Heart left ventricle (tissue), 13 donors: Measurements from ENCODE around the gene GRIA3.

Experiments used
- POLR2A ChIP-seq, 2 donors: fragments of 450-650 bp; IDR thresholded peaks; one replicate each; pipeline ENCODE4 v1.6.1; 2017; ENCODE audit warnings: antibody characterized with exemption in 2 of 2, mild to moderate bottlenecking in 2 of 2, moderate library complexity in 2 of 2
- TF ChIP-seq, protein P1 (sequence below), 12 donors: fragments of 200-600 bp; sonication (generic) in 4 of 12; IDR thresholded peaks; one replicate each; pipeline versions ENCODE4 v1.5.0 to v1.8.0; 2018 to 2022; ENCODE audit warnings: antibody characterized with exemption in 12 of 12, mild to moderate bottlenecking in 5 of 12
- donor health status: ischemic (EF 13 %, LVEDD 7.1; RV severe dilation, severe dysfunction).
- donor health status: DM: no; HTN: yes; CAD: no.
- donor health status: DM: no; HTN: no; CAD: no.
- donor health status: ischemic (EF 25% LVEDD 6.9; RV normal size, moderate dysfunction).
- donor health status: ischemic (EF 25% LVEDD 5.7; RV mildly dilated, moderate dysfunction).
- donor health status: ischemic (EF 35%, LVEDD 5.7; RV mildly dilated, moderate dysfunction).
- donor health status: nonischemic (EF 11% LVEDD 7.7; RV severe dilation, severe dysfunction).
- donor health status: DM: yes; HTN: yes; CAD: no.
- donor health status: PGD.
- donor health status: ischemic (EF 29% LVEDD 5.4; RV normal size, mild dysfunction).
- donor health status: nonischemic (EF 23%, LVEDD 6.1; RV moderate dilation, normal function).

DNA sequence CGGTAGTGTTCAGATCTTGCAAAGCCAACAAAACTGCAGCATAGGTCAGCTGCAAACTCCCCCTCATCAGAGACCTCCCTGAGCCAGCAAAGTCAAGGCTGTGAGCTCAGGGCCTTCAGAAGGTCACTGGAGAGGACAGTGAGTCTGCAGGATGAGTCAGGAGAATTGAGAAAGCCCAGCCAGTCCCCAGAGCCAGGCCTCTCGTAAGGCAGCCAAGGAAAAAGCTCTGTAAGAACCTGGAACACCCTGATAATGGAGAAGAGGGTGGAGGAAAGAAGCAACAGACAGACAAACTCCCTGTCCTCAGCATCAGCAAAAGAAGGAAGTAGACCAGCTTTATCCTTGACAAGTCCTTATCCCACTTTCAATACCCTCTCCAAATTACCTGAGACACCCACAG lies 33.0 kb downstream of the GRIA3 start:
- TF ChIP-seq POLR2A (IDR thresholded peaks at IDR 0.05), result no peak
- TF ChIP-seq, protein P1, sequence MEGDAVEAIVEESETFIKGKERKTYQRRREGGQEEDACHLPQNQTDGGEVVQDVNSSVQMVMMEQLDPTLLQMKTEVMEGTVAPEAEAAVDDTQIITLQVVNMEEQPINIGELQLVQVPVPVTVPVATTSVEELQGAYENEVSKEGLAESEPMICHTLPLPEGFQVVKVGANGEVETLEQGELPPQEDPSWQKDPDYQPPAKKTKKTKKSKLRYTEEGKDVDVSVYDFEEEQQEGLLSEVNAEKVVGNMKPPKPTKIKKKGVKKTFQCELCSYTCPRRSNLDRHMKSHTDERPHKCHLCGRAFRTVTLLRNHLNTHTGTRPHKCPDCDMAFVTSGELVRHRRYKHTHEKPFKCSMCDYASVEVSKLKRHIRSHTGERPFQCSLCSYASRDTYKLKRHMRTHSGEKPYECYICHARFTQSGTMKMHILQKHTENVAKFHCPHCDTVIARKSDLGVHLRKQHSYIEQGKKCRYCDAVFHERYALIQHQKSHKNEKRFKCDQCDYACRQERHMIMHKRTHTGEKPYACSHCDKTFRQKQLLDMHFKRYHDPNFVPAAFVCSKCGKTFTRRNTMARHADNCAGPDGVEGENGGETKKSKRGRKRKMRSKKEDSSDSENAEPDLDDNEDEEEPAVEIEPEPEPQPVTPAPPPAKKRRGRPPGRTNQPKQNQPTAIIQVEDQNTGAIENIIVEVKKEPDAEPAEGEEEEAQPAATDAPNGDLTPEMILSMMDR (IDR thresholded peaks at IDR 0.05), result no peak
